DMS79 treated with DMSO at 0.1 percent for 48 hours (cell line): ENCODE measurements around the gene NDC1.
A peak's percentile ranks its signal among the peaks of the same experiment; 100 is the strongest.
"Not testable (repeated sequence)": the region's sequence is repeated elsewhere in the genome, so short reads cannot be mapped to it uniquely, and the experiment has no call there.

Experiments used
- DNase-seq: peaks from one replicate; lab custom pipeline; 2025; lab: John Stamatoyannopoulos, UW

Gene NDC1

GRCh38 chr1:53822931-53823330 lies 15.2 kb downstream of the NDC1 start:
- no peak for DNase-seq

- DNase-seq, result no peak
Measured at GRCh38 chr1:53821380-53821779, 16.7 kb downstream of the NDC1 start.

GRCh38 chr1:53819387-53819786 lies 18.7 kb downstream of the NDC1 start:
- DNase-seq, result no peak

GRCh38 chr1:53816584-53816983 lies 21.5 kb downstream of the NDC1 start:
- not testable (repeated sequence) for DNase-seq

- not testable (repeated sequence) for DNase-seq
Measured at GRCh38 chr1:53815484-53815883, 22.6 kb downstream of the NDC1 start.

GRCh38 chr1:53811414-53811851 lies 26.7 kb downstream of the NDC1 start:
- no peak for DNase-seq

- DNase-seq, result no peak
Measured at GRCh38 chr1:53810497-53810896, 27.6 kb downstream of the NDC1 start.

GRCh38 chr1:53810007-53810406 lies 28.1 kb downstream of the NDC1 start:
- no peak for DNase-seq

- DNase-seq, result peak; percentile 83
Measured at GRCh38 chr1:53807916-53808315, 30.2 kb downstream of the NDC1 start.

- DNase-seq, result no peak
Measured at GRCh38 chr1:53804791-53805505, 33.1 kb downstream of the NDC1 start.

GRCh38 chr1:53804181-53804580 lies 33.9 kb downstream of the NDC1 start:
- no peak for DNase-seq

- no peak for DNase-seq
Measured at GRCh38 chr1:53800621-53801020, 37.5 kb downstream of the NDC1 start.

GRCh38 chr1:53799141-53799540 lies 39.0 kb downstream of the NDC1 start:
- DNase-seq, result no peak

- DNase-seq, result no peak
Measured at GRCh38 chr1:53792806-53793205, 45.3 kb downstream of the NDC1 start.

- no peak for DNase-seq
Measured at GRCh38 chr1:53787655-53788054, 50.4 kb downstream of the NDC1 start.

GRCh38 chr1:53783056-53783455 lies 55.0 kb downstream of the NDC1 start:
- no peak for DNase-seq

- no peak for DNase-seq
Measured at GRCh38 chr1:53781654-53782053, 56.4 kb downstream of the NDC1 start.

GRCh38 chr1:53777272-53777671 lies 60.8 kb downstream of the NDC1 start:
- no peak for DNase-seq

GRCh38 chr1:53771648-53772047 lies 66.4 kb downstream of the NDC1 start:
- no peak for DNase-seq

- DNase-seq, result no peak
Measured at GRCh38 chr1:53769780-53770179, 68.3 kb downstream of the NDC1 start.

GRCh38 chr1:53769184-53769583 lies 68.9 kb downstream of the NDC1 start:
- DNase-seq, result no peak

GRCh38 chr1:53766831-53767405 lies 71.2 kb downstream of the NDC1 start:
- DNase-seq, result no peak

- no peak for DNase-seq
Measured at GRCh38 chr1:53766194-53766742, 71.8 kb downstream of the NDC1 start.

GRCh38 chr1:53765657-53766056 lies 72.4 kb downstream of the NDC1 start:
- DNase-seq, result no peak
